DND-41 (cell line): Measurements from ENCODE around the gene CENPX.
A peak's percentile ranks its signal among the peaks of the same experiment; 100 is the strongest.

Source experiments
- ATAC-seq: fragments of 200-7000 bp; cut with Tn5 transposase; 3 replicates; pipeline ENCODE4 v1.9.1; 2021; ENCODE audit warnings: low read depth; ENCODE audit not compliant: insufficient read depth
- DNase-seq: peaks from one replicate; pipeline ENCODE4 v3.0.0-alpha.2; 2020
- H2AFZ ChIP-seq: 2 replicates; pipeline ENCODE4 v1.6.0; 2012; ENCODE audit warnings: low read depth, low read length
- H3K27ac ChIP-seq: 2 replicates; pipeline ENCODE4 v1.5.1; 2012; ENCODE audit warnings: low read length, inconsistent platforms
- H3K27me3 ChIP-seq: fragments of 200-600 bp; sonication (generic); 2 replicates; pipeline ENCODE4 v1.6.0; 2012; ENCODE audit warnings: low read length, mild to moderate bottlenecking, inconsistent platforms; ENCODE audit not compliant: insufficient read depth, poor library complexity
- H3K36me3 ChIP-seq: 2 replicates; pipeline ENCODE4 v1.5.1; 2012; ENCODE audit warnings: low read length, inconsistent platforms; ENCODE audit not compliant: insufficient read depth
- H3K4me1 ChIP-seq: 2 replicates; pipeline ENCODE4 v1.5.1; 2012; ENCODE audit warnings: mild to moderate bottlenecking, low read length; ENCODE audit not compliant: insufficient read depth
- H3K4me2 ChIP-seq: 2 replicates; pipeline ENCODE4 v1.6.0; 2012; ENCODE audit warnings: mild to moderate bottlenecking, moderate library complexity, low read length, inconsistent platforms; ENCODE audit not compliant: insufficient read depth
- H3K4me3 ChIP-seq, 2 experiments: fragments of 200-600 bp in 1 of 2; shearing (Covaris generic) in 1 of 2; 2 replicates each; pipeline ENCODE4 v1.5.1; 2012 to 2016; ENCODE audit warnings: inconsistent platforms in 2 of 2, low read length in 2 of 2, mild to moderate bottlenecking in 2 of 2, low read depth in 1 of 2, moderate library complexity in 1 of 2
- H3K79me2 ChIP-seq: 2 replicates; pipeline ENCODE4 v1.6.0; 2012; ENCODE audit warnings: low read length, inconsistent platforms; ENCODE audit not compliant: insufficient read depth
- H3K9ac ChIP-seq: 2 replicates; pipeline ENCODE4 v1.6.0; 2012; ENCODE audit warnings: low read depth, mild to moderate bottlenecking, inconsistent platforms, low read length, moderate library complexity
- H3K9me3 ChIP-seq: 2 replicates; pipeline ENCODE4 v1.5.1; 2012; ENCODE audit warnings: low read length, moderate library complexity, mild to moderate bottlenecking, inconsistent platforms; ENCODE audit not compliant: insufficient read depth, severe bottlenecking
- H4K20me1 ChIP-seq: 2 replicates; pipeline ENCODE4 v1.6.0; 2012; ENCODE audit warnings: low read length; ENCODE audit not compliant: insufficient read depth
- EZH2 ChIP-seq: IDR thresholded peaks from 3 replicates; pipeline ENCODE4 v1.6.1; 2012; ENCODE audit warnings: borderline replicate concordance, low read depth, mild to moderate bottlenecking, moderate library complexity, low read length, inconsistent platforms; ENCODE audit not compliant: severe bottlenecking
- TF ChIP-seq, protein P1 (sequence below): IDR thresholded peaks from 2 replicates; pipeline ENCODE4 v1.5.1; 2012; ENCODE audit warnings: borderline replicate concordance, low read length, moderate library complexity, mild to moderate bottlenecking; ENCODE audit not compliant: poor library complexity, severe bottlenecking; ENCODE audit errors: extremely low read depth

CENPX gene

GRCh38 chr17:82050761-82051641, 28.3 kb upstream of the CENPX start:
- H3K27me3 ChIP-seq, result no peaks in the 10 kb centered on the region
- H3K79me2 ChIP-seq, result peaks cover 40% of the 10 kb centered on the region
- peak overlapping the region; percentile 56 for H2AFZ ChIP-seq
- ATAC-seq (peak; percentile 8; the same call in 2 of the 3 replicates), DNase-seq (peak; percentile 8)
- H3K4me2 ChIP-seq, result peak overlapping the region; percentile 98
- H3K27ac ChIP-seq, result peak overlapping the region; percentile 62
- peak overlapping the region; percentile 73 to 99 for H3K4me3 ChIP-seq
- peaks cover 55% of the 10 kb centered on the region for H3K36me3 ChIP-seq
- no peaks in the 10 kb centered on the region for H3K9me3 ChIP-seq
- H3K9ac ChIP-seq, result peak overlapping the region; percentile 88
- TF ChIP-seq EZH2, result no peak
- TF ChIP-seq, protein P1, sequence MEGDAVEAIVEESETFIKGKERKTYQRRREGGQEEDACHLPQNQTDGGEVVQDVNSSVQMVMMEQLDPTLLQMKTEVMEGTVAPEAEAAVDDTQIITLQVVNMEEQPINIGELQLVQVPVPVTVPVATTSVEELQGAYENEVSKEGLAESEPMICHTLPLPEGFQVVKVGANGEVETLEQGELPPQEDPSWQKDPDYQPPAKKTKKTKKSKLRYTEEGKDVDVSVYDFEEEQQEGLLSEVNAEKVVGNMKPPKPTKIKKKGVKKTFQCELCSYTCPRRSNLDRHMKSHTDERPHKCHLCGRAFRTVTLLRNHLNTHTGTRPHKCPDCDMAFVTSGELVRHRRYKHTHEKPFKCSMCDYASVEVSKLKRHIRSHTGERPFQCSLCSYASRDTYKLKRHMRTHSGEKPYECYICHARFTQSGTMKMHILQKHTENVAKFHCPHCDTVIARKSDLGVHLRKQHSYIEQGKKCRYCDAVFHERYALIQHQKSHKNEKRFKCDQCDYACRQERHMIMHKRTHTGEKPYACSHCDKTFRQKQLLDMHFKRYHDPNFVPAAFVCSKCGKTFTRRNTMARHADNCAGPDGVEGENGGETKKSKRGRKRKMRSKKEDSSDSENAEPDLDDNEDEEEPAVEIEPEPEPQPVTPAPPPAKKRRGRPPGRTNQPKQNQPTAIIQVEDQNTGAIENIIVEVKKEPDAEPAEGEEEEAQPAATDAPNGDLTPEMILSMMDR, result no peak
- peaks cover 31% of the 10 kb centered on the region for H4K20me1 ChIP-seq
- H3K4me1 ChIP-seq, result peaks cover 49% of the 10 kb centered on the region

- H3K9ac ChIP-seq, result peak overlapping the region; percentile 88
- no peak for TF ChIP-seq EZH2
- TF ChIP-seq, protein P1, result no peak
These were observed 27.6 kb upstream of the CENPX start for GRCh38 chr17:82050152-82050760.

GRCh38 chr17:82049521-82049971, 26.9 kb upstream of the CENPX start:
- Histone ChIP-seq H3K36me3 (peaks cover 41% of the 10 kb centered on the region), H3K27me3 (no peaks in the 10 kb centered on the region), H3K27ac (no peak overlapping the region), H3K4me1 (peaks cover 42% of the 10 kb centered on the region), H3K4me2 (peak overlapping the region; percentile 98; the same call in 1 of the 2 replicates), H3K9me3 (no peaks in the 10 kb centered on the region), H4K20me1 (peaks cover 21% of the 10 kb centered on the region), H3K9ac (no peak overlapping the region), H2AFZ (no peak overlapping the region), H3K4me3 (no peak overlapping the region), H3K79me2 (peaks cover 34% of the 10 kb centered on the region)
- DNase-seq (no peak), ATAC-seq (no peak)
- TF ChIP-seq, protein P1, result no peak
- TF ChIP-seq EZH2, result no peak

More at GRCh38 chr17:82050152-82050760, 27.6 kb upstream of the CENPX start:
- H3K36me3 ChIP-seq, result peaks cover 49% of the 10 kb centered on the region
- no peak for ATAC-seq
- peak overlapping the region in 1 of 2 experiments; percentile 99; a peak in 3 of 4 replicates for H3K4me3 ChIP-seq
- peaks cover 48% of the 10 kb centered on the region for H3K4me1 ChIP-seq
- no peaks in the 10 kb centered on the region for H3K9me3 ChIP-seq
- no peak overlapping the region for H3K27ac ChIP-seq
- H3K79me2 ChIP-seq, result peaks cover 39% of the 10 kb centered on the region
- no peaks in the 10 kb centered on the region for H3K27me3 ChIP-seq
- DNase-seq, result peak; percentile 6
- H4K20me1 ChIP-seq, result peaks cover 25% of the 10 kb centered on the region
- H3K4me2 ChIP-seq, result peak overlapping the region; percentile 98
- H2AFZ ChIP-seq, result no peak overlapping the region
